Left lobe of liver (tissue), 2 donors: Measurements from ENCODE around the gene ROBO4. TPM values are rescaled to one million over a fixed set of nuclear protein-coding genes. Genes with fewer than 3 reads are reported as not detected.

ENCODE experiments used
- ATAC-seq: fragments of 200-7000 bp; cut with Tn5 transposase; one replicate; pipeline ENCODE4 v1.9.1; 2020; ENCODE audit warnings: mild to moderate bottlenecking, moderate library complexity
- DNase-seq: peaks from one replicate; pipeline ENCODE4 v3.0.0-alpha.2; 2020; ENCODE audit warnings: low spot score
- total RNA-seq: library from RNA; stranded (reverse); gene quantifications from one replicate; pipeline ENCODE4 v1.2.1, GENCODE V29; 2021
- donor health status: DM: no; HTN: no; CAD: no; lungs with moderate emphysema.
- donor health status: DM: no; HTN: yes; CAD: no.

ROBO4 gene
- total RNA-seq, 1 donor from 2014 or later, result 6.3 TPM

GRCh38 chr11:124875401-124875800 lies 22.3 kb downstream of the ROBO4 start:
- ATAC-seq, result no peak
- DNase-seq, result no peak

DNA sequence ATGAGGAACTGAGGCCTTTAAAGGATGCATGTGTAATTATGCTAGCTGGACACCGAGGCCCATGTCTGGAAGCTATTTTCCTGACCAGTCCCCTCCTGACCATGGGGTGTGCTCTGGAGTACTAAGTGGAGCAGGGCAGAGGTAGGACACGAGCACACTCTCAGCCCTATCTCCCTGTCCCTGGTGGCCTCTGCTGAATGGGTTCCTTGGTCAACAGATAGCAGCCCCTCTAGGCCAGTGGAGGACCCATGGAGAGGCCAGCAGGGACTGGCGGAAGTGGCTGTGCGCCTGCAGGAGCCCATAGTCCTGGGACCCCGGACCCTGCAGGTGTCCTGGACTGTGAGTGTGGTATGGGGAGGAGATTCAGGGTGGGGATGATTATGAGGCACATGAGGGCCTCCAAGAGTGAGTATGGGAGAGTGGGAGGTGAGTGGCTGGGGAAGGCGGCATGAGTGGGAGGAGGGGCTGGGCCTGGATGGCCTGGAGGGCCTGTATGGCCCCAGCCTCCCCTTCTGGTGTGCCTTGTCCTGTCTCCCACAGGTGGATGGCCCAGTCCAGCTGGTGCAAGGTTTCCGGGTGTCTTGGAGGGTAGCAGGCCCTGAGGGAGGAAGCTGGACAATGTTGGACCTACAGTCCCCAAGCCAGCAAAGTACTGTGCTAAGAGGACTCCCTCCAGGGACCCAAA lies 23.0 kb downstream of the ROBO4 start:
- DNase-seq, result no peak
- no peak for ATAC-seq

- ATAC-seq (no peak), DNase-seq (no peak)
Observed at GRCh38 chr11:124873951-124874350, 23.7 kb downstream of the ROBO4 start.

DNA sequence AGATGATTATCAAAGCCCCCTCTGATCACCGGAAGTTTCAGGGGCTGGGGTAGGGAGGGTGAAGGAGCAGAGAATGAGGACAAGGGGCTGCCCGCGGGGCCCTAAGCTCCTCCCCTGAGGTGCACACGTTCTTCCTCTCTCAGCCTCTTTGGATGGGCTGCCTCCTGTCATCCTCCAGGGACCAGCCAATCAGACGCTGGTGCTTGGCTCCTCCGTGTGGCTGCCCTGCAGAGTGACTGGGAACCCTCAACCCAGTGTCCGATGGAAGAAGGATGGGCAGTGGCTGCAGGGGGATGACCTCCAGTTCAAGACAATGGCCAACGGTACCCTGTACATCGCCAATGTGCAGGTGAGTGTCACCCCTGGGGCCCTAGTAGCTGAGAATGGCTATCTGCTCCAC lies 24.9 kb downstream of the ROBO4 start:
- DNase-seq, result no peak
- no peak for ATAC-seq

- ATAC-seq (no peak), DNase-seq (no peak)
Observed at GRCh38 chr11:124872280-124872679, 25.4 kb downstream of the ROBO4 start.

GRCh38 chr11:124870430-124870829 lies 27.2 kb downstream of the ROBO4 start:
- DNase-seq (no peak), ATAC-seq (no peak)

GRCh38 chr11:124869856-124870387 lies 27.7 kb downstream of the ROBO4 start:
- no peak for ATAC-seq
- no peak for DNase-seq

- ATAC-seq (no peak), DNase-seq (no peak)
Observed at GRCh38 chr11:124869331-124869730, 28.3 kb downstream of the ROBO4 start.

- no peak for DNase-seq
Observed at GRCh38 chr11:124868331-124869274, 29.1 kb downstream of the ROBO4 start.

DNA sequence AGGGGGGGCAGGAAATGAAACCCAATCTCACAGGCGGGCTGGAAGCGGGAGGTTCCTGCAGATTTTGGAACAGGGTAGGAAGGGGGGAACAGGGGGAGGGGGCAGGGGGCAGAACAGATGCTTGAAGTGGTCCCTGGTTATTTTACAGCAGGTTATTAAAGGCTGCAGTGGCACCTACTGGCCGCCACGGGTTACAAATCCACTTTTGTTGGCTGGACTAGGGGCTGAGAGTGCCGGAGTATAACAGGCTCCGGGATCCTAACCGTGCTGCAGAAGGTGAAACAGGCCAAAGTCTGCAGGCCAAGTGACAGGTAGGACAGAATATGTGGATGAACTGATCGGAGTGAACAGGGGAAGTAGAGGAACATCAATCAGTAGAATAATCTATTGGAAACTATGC lies 30.0 kb downstream of the ROBO4 start:
- ATAC-seq, result peak; percentile 78
- no peak for DNase-seq

More at GRCh38 chr11:124868331-124869274, 29.1 kb downstream of the ROBO4 start:
- ATAC-seq, result no peak

GRCh38 chr11:124865902-124866851 lies 31.5 kb downstream of the ROBO4 start:
- ATAC-seq (peak; percentile 70), DNase-seq (no peak)

DNA sequence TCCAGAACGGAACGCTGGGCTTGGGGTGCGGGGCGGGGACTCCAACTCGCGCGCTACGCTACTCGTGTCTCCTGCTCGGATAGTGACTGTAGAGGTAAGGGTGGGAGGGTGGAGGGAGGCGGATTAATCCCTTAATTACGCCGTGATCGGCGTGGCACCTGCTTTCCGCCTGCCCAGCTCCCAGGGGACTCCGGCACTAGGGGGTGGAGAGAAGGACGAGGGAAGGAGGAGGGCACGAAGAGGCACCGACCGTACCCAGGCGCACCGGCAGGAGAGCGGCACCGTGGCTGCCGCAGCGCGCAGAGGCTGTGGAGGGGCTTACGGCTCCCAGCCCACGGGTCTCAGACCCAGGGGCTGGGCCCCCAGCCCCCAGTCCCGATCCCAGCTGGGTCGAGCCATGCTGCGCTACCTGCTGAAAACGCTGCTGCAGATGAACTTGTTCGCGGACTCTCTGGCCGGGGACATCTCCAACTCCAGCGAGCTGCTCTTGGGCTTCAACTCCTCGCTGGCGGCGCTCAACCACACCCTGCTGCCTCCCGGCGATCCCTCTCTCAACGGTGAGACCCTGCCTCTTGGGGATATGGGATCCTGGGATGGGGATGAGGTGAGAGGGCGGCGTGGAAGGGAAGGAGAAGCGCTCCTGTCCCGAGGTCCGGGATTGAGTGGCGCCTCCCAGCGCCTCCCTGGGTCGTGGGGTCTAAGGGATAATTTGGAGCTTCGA lies 32.3 kb downstream of the ROBO4 start, which contains the start of gene ROBO3:
Gene ROBO3 (plus strand): TSS at position 252 of the 721 bp plus-strand sequence. CDS start 146 bp downstream, at position 398.
- ATAC-seq (no peak), DNase-seq (no peak)

- ATAC-seq (no peak), DNase-seq (no peak)
Observed at GRCh38 chr11:124864892-124865180, 32.8 kb downstream of the ROBO4 start.

DNA sequence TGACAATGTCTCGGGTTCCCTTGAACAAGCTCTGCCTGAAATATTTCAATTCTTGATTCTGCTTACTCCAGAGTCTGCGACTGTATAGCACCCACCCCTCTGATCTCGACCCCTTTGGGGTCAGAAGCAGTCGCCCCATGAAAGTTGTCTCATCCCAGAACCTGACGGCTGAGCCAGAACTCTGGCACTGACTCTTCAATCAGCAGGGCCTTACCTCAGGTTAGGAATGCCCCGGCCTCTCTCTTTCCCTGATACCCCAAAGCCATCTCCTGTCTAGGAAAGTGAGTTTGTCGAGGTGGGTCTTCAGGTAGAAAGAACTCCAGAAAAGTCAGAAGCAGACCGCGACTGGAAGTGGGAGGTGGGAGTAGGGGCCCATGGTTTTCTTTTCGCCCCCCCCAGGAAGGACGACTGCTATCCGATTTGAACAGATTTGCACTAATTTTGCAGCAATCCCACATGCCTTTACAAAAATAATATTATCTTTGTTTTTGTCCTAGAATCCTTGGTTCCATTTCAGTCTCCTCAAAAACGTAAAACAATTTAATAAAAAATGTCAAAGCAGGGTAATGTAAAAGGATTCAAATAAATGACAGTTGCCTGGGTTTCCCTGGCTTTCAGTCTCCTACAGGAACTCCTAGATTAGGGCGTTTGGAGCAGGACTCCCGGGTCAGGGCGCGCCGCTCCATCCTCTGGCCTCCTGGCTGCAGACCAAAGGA lies 33.3 kb downstream of the ROBO4 start:
- ATAC-seq, result no peak
- DNase-seq, result peak; percentile 31

DNA sequence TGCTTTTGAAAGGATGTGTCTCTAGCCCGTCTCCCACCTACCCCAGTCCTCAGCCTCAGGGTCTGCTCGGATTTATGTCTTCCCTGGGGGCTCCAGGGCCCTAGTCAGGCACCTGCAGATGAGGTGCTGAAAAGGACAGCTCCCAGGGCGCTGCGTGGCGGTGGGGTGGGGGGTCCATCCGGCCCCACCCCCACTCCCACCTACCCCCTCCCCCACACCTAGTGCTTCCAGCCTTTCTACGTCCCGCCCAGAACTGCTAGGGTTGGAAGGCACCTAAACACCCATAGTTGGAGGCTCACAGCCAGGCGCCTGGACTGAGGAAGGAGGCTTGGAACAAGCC lies 33.9 kb downstream of the ROBO4 start:
- DNase-seq, result peak; percentile 33
- no peak for ATAC-seq

- ATAC-seq (peak; percentile 77), DNase-seq (peak; percentile 48)
Observed at GRCh38 chr11:124863137-124863825, 34.4 kb downstream of the ROBO4 start.

DNA sequence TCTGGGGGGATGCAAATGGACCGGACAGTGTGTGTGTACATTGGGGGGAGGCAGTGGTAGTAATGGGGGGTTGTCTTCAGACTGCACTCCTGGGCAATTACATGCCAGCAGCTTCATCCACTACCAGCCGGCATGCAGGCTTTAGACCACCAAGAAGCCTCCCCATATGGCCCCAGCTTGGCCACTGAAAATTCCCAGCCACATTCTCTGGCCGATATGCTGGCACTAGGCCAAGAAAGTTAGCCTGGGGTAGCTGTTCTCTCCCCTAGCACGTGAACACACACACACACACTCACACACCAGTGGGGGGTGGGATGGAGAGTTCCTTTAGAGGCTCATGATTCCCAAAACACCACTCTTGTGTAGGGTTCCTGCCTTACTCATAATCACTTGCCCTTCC lies 36.0 kb downstream of the ROBO4 start:
- ATAC-seq, result no peak

DNA sequence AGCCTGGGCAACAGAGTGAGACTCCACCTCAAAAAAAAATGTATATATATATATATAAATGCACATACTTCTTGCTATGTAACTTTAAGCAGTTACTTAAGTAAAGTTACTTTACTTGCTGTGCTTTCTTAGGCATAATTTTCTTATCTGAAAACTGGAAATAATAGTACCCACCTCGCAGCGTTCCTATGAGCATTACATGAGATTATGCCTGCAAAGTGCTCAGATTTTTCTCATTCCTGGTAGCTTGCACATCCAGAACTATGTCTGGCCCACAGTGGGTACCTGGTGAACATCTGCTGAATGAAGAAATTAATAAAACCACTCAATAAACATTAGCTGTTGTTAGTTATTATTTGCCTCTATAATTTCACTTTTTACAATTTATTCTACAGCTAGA lies 38.5 kb downstream of the ROBO4 start:
- ATAC-seq, result no peak

More for the DNA sequence above, 36.0 kb downstream of the ROBO4 start:
- DNase-seq, result peak; percentile 38

More for the DNA sequence above, 38.5 kb downstream of the ROBO4 start:
- no peak for DNase-seq
